Posterior cingulate gyrus (tissue), 11 donors: ENCODE measurements around the gene MXD4.
"Not testable (repeated sequence)": the region's sequence is repeated elsewhere in the genome, so short reads cannot be mapped to it uniquely, and the experiment has no call there.

Source experiments
- DNase-seq, 10 donors: peaks; one replicate each; pipeline versions ENCODE4 v3.0.0 to v3.0.0-alpha.2; 2020 to 2021; ENCODE audit warnings: mixed read lengths in 3 of 10
- intact Hi-C: fragments of 100-400 bp; cut with DNase I; formaldehyde crosslinking; loops from one replicate; pipeline ENCODE4 v1.15.1; 2023

The MXD4 gene

DNA sequence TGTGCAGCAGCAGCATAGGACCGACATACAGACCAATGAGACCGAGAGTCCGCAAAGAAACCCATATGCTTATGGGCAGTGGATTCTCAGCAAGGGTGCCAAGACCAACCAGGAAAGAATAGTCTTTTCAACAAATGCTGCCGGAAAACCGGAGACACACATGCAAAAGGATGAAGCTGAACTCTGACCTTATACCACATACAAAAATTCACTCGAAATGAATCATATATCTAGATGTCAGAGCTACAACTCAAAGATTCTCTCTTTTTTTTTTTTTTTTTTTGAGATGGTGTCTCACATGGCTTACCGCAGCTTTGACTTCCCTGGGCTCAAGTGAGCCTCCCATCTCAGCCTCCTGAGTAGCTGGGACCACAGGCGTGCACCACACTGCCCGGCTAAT is 16.0 kb upstream of the MXD4 start:
- intact Hi-C loops = no loop called here

DNA sequence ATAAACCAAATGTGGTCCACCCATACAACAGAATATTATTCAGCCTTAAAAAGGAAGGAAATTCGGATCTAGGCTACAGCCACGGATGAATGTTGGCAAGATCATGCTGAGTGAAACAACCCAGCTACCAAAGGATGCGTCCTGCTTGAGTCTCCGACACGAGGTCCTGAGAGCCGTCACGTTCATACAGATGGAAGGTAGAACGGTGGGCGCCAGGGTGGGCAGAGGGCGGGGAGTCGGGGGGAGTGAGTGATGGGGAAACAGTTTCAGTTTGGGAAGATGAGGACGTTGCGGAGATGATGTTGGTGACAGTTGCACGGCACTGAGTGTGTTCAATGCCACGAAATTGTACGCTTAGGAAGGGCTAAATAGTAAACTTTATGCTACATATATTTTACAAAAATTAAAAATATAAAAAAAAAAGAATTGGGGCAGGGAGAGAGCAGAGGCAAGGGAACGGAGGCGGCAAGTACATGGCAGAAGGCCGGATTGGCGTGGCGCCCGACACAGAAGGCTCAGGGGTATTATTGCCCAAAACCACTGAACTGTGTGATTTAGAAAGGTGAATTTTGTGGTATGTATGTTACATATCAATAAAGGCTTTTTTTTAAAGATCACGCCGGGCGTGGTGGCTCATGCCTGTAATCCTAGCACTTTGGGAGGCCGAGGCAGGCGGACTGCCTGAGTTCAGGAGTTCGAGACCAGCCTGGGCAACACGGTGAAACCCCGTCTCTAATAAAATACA is 14.8 kb upstream of the MXD4 start:
- peak in 4 of 10 donors; percentile 10 to 56 (median 38) for DNase-seq
- intact Hi-C loops = no loop called here

More for the DNA sequence above, 16.0 kb upstream of the MXD4 start:
- peak in 1 of 10 donors; percentile 13 for DNase-seq

DNA sequence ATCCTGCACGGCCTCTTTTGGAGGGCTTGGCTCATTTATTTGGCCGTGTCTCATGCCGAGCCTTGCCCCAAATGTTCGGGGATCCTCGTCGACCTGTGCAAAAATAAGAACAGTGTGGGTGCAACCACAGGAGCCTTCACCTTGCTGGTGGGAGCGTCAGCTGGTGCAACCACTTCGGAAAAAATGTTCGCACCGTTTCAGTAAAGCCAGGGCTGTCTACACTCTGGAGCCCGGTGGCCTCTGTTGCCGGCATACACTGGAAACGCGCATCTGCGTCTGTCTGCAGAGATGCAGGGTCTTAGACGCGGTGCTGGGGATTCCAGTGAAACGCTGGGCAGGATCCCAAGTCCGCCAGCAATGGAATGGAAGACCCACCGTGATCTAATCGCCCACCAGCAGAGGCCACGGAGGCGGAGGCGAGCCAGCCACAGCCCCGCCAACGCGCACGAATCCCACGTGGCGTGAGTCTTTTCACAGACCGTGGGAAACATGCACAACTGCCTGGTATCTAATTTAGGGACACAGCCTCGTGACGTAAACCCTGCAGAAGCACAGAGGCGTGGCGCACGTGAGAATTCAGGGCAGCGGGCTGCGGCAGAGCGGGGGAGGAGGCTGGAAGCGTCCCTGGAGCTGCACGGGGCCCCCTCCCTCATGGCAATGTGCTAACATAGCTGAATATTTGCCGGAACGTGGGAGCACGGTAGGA is 13.8 kb upstream of the MXD4 start:
- DNase-seq = peak in 6 of 10 donors; percentile 57 to 92 (median 78)
- intact Hi-C loops = no loop called here

DNA sequence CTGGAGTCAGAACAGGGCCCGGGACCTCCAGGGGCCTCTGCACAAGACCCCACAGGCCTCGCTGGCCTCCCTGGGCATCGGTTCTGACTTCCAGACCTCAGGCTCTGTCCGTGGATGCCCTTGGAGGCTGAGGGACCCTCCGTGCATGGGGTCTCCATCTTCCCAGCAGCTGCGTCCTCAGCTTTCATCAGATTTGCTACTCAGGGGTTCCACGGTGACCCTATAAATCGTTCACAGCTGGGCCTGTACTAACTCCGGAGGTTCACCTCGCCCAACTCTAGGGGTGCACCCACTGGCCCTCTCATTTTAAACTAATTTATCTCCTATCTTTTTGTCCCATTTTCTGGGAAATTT is 13.1 kb upstream of the MXD4 start:
- intact Hi-C loops = not testable (repeated sequence)
- DNase-seq = peak in 2 of 10 donors; percentile 59 to 69

DNA sequence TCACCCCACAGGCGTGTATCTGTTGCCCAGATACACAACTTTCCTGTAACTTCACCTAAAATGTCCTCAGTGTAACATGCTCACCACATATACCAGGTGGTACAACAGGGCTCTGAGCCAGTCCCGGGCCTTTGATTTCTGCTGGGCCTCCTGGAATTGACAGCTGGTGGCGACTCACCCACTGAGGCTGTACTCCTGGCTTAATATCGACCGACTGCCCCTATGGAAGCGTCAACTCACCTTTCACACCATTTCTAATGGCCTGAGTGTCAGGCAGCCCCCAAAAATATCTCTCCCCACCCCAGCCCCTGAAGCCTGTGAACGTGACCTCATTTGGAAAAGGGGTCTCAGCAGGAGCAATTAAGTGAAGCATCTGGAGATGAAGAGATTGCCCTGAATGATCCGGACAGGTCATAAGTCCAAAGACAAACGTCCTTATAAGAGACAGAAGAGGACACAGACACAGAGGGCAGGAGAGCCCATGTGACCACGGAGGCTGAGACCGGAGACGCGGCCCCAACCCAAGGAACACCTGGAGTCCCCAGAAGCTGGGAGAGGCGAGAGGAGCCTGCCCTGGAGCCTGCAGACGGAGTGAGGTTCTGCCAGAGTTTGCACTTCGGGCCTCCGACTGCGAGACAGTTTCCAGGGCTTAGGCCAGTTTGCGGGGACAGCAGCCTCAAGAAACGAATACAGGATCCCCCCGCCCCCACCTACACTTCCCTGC is 12.6 kb upstream of the MXD4 start:
- intact Hi-C loops = no loop called here
- DNase-seq = peak in 2 of 10 donors; percentile 38 to 51

DNA sequence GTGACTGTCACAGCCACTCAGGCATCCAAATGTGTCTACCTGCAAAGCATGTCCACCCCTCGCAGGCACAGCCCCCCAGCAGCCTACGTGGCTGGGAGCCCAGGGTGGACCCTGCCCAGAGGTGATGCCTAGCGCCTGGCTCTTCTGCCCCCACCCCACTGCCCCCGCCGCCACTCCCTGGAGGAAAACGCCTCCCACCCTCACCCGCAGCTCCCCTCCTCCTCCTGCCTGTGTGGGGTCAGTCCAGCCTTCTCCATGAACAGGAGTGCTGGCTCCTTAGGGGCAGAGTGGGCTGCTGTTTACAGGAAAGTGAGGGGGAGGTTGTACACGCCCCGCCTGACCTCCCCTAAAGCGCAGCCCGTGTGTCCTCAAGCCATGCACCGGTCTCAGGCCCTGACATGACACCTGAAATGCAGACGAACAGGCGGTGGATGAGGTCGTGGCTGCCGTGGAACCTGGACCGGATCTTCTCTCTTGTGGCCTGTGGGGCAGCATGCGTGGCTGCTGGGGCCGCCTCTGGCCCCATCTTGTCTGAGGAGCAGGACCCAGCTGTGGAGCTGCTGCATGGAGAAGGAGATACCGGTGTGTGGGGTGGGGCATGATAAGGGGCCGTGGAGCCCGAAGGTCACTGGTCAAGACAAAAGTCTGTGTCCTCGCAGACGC is 11.9 kb upstream of the MXD4 start:
- intact Hi-C loops = no loop called here
- peak in 2 of 10 donors; percentile 58 to 70 for DNase-seq

DNA sequence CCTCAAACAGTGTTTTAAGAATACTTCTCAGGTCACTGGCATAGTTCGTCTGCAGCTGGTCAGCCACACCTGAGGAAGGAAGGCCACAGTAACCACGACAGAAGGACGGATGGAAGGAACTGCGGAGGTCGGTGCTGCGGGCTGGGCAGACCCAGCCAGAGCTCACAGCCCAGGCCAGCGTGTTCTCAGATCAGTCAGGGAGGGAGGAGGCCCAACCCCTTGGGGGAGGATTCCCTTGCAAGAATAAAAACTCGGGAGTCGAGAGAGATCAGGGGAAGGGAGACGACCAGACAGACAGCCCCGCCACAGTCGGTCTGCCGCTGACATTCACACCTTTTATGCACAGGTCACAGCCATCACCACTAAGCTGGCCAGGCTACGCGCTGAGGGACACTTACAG is 11.3 kb upstream of the MXD4 start:
- DNase-seq = peak in 2 of 10 donors; percentile 58 to 67
- intact Hi-C loops = no loop called here

DNA sequence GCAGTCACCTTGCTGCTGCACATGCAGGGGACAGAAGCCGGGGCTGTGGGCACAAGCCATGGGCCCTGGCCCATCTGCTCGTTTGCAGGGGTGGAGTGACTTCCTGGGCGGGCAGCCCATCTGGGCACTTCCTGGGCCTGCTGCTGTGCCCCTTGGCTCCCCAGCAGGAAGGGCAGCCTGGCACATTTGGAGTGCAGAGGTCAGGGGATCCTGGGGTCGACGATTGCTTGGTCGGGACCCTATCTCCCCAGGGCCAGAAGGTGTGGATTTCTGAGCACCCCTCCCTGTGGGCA is 10.9 kb upstream of the MXD4 start:
- no peak for DNase-seq
- intact Hi-C loops = no loop called here

DNA sequence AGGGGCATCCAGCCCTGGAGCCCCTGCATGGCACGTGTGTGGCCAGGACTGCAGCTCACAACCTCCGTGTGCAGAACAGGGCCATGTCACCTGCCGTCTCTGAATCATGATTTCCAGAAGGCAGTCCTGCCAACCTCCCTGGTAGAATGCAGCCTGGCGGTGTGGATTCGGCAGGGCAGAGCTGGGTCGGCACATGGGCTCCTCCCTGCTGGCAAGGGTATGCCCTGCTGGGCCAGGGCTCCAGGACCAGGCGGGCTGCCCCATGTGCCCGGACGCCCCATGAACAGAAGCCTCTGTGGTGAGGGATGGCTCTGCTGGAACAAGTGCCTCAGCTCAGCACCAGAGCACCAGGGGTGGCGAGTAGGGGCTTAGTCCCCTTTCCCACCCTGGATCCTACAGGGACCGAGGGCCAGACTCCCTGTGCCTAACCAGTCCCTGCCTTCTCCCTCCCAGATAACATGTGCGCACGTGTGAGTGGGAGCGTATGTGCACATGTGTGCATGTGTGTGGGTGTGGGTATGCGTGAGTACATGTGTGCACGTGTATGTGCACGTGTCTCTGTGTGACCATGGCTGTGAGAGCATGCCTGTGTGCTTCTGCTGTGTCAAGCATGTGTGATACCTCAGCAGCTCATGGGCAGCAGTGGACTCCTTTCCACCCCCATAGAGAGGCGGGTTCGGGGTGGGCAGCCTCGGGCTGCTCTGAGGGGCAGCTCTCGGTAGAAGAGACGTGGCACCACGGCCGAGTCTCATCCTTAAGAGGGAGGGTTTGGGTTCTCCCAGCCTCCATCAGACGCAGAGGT is 10.3 kb upstream of the MXD4 start:
- intact Hi-C loops = no loop called here
- DNase-seq = peak in 2 of 10 donors; percentile 82 to 83

DNA sequence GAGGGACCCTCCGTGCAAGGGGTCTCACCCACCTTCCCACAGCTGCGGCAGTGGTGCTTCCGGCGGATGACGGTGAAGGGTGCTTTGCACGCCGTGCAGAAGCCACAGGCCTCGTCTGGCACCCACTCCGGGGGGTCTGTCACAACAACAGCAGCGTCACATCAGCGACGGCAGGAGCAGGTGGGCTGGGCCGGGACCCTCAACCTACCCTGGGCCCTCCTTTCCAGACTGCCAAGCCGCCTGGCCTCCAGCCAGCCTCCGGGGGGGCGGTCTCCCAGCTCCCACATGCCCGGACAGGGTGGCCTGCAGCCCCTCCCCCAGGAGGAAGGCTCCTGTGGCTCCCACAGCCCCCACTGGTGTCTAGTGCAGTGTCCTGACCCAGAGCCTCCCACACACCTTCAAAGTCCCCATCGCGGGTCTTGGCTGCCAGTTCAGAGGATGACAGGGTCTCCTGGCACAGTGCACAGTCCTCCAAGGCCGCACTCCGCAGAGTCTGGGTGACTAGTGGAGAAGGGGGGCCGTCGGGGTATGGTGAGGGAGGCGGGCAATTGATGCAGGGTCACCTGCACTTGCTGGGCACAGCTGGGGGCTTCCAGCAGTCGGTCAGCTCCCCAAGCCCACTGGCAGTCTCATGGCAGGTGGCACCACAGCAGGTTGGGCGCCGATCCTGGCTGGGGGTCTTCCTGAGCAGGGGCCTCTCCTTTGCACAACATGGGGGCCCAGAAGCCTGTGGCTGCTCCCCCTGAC is 9.5 kb upstream of the MXD4 start:
- intact Hi-C loops = no loop called here

DNA sequence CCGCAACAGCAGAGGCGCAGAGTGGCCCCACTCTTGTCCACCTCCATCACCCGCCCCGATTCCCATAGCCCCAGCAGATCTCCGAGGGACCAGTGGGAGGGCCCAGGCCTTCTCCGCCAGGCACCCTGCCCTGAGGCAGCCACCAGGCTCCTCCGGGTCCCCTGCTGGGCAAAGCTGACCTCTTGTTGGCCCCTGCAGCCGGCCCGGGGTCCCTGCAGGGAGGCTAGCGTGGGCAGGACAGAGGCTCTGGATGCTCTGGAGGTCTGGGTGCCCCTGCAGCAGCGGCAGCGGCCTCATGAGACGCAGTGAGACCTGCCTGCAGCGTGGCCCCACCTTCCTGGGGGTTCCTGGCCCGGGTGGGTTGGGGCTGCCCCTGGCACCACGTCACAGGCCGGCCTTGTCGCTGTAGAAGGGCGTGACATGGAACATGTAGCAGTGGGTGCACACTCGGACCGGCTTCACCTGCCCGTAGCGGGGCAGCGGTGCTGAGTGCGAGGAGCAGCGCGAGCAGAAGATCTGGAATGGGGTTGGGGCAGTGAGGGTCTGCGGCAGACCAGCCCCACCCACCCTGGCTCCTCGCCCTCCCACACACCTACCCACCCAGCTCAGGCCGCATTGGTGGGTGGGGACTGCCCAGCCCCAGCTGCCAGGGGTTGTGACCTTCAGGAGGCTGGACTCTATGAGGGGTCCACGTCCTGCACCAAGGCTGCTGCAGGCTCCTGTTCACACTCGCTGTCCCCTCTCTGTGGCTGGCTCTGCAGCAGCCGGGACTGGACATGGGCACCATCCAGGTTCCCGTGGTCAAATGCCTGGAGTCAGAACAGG is 8.6 kb upstream of the MXD4 start:
- peak in 1 of 10 donors; percentile 70 for DNase-seq
- intact Hi-C loops = no loop called here

More for the DNA sequence above, 9.5 kb upstream of the MXD4 start:
- peak in 1 of 10 donors; percentile 74 for DNase-seq

DNA sequence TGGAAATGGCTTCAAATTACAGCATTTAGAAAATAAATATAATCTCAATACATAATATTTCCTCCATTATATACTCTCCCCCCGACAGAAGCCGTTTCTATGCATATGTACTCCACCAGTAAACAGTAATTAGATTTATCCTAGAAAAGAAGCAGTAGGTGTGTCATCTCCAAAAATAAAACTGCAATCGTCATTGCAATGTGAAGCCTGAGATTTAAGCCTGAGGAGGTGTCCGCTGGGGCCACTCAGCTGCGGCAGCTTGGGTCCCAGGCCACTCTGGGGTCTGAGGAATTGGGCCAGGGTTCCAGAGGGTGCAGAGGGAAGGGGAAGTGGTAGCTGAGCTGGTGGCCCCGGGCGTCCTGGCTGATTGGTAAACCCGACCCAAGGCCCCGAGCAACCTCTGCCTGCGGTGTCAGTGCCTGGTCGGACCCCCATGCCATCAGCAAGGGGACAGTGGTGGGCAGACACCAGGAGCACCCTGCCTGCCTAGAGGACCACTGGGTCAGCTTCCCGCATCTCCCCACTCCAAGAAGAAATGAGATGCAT is 7.8 kb upstream of the MXD4 start:
- intact Hi-C loops = no loop called here
- peak in 1 of 10 donors; percentile 64 for DNase-seq

DNA sequence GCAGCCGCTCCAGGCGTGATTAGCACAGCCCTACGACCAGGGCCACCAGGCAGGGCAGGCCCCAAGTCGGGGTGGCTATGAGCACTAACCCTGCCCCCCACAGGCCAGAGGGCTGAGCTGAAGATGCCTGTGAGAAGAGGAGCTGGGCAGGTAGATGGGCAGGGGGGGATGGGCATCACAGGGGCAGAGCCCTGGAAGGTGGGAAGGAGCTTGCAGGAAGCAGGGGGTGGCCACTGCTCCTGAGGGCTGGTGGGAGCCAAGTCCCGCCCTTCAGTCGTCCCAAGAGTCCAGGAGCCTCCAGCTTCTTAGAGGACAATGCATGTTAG is 7.3 kb upstream of the MXD4 start:
- intact Hi-C loops = no loop called here
- DNase-seq = peak in 2 of 10 donors; percentile 80 to 82

DNA sequence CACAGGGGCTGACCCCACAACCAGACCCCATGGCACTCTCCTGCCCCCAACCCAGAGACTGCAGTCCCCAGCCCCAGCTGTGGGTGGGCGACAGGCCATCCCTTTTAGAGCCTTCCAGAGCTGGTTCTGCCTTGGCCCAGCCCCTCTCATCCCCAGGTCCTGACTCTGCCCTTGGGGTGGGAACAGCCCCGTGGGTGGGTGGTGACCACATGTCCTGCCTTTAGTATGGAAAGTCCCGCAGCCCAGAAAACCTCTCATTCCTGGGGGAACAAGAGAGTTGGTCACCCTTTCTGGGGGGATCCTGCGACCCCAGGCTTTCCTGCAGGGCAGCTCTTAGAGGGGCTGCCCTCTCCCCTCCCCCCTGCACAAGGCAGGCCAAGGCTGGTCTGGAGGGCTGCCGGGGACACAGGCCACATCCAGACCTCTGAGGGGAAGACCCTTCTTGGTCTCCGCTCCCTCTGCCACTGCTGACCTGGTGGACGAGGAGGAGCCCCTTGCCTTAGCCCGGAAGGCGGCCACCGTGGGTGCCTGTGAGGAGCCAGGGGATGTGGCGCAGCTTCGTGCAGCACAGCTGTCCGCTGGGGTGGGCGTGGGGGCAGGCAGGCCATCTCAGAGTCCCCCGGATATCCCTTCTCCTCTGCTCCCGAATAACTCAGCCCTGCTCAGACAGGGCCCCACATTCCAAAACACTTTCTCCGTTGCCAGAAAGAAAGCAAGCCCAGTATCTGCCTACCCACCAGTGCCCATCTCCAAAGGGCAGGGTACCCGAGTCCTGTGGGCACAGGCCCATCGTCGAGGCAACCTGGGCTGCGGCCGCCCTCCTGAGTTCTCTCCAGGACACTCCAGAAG is 6.7 kb upstream of the MXD4 start:
- DNase-seq = peak in 1 of 10 donors; percentile 68
- intact Hi-C loops = no loop called here

DNA sequence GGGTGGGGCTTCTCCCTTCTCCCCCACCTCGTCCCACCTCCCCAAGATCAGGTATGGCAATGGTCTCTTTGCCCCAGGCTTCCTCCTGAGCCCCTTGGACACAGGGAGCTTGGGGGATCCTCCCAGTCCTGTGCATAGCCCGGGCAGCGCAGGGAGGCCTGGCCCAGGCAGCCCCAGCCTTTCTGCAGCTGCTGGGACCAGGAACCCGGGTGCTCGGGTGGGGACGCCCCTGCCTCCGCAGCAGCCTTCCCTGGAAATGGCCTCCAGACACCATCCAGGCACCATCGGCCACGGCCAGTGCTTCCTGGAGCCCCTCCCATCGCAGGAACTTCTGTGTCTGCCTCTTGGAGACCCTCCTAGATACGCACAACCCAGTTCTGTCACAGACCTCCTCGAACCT is 5.9 kb upstream of the MXD4 start:
- no peak for DNase-seq
- intact Hi-C loops = no loop called here

DNA sequence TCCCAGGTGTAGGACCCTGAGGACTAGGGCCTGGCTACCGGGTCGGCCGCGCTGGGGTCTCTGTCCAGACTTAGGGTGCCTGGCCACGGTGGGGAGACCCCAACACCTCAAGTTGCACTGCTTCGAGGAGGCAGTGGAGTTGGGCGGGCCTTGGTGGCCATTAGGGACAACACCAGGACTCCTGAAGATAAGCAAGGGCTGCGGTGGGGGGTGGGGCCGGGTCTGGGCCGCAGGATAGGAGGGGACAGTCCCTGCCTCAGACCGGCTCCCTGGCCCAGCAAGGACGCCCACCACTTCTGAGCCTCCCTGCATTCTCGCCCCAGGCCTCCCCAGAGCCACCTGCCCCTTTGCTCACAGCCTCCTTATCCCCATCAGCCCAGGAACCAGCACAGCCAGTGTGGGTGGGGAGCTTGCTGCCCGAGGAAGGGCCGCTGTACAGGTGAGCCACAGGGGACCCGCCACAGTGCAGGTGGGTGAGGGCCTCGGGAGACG is 5.5 kb upstream of the MXD4 start:
- intact Hi-C loops = no loop called here

DNA sequence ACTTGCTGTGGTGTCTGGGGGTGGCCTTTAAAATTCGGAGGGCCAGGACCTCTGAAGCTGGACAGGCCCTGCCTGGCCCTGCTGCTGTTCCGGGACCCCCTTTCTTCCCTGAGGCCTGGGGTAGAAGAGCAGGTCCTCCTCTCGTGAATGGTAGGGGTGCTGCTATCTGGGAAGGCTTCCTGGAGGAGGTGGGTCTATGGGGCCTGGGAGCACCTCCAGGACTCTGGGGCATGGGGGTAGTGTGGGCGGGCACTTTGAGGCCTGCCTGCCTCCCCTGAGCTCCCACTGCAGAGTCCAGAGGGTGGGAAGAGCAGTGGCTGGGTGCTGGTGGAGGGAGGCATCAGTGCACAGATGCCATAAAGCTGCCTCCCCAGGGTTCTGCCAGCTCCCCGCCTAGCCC is 4.9 kb upstream of the MXD4 start:
- intact Hi-C loops = no loop called here
- no peak for DNase-seq

More for the DNA sequence above, 5.5 kb upstream of the MXD4 start:
- DNase-seq = no peak
